ENCODE results near the gene SMARCAL1. TPM values are rescaled to one million over a fixed set of nuclear protein-coding genes. Genes with fewer than 3 reads are reported as not detected.

Gene SMARCAL1
- total and polyA plus RNA-seq, 8 donors: 5.8 to 152 (median 18.3) TPM

DNA sequence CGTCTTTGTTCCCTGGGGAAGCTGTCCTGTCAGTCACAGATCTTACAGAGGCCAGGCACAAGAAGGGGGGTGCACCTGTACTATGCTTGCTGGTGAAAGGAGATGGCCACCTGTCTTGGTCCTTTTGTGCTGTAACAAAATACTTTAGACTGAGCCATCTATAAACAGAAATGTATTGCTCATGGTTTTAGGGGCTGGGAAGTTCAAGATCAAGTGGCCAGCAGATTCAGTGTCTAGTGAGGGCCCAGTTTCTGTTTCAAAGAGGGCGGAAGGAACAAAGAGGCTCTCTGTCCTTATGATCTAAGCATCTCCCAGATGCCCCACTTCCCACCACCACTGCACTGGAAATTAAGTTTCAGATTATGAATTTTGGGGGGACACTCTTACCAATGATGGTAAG, 50.9 kb downstream of the SMARCAL1 start:
- Histone ChIP-seq H3K4me1 (no peaks in the 10 kb centered on the region), H3K4me3 (no peak overlapping the region), H3K27ac (no peak overlapping the region), H3K36me3 (peaks cover 0 to 63% (median 46%) of the 10 kb centered on the region in 4 donors), H3K9me3 (no peaks in the 10 kb centered on the region), H3K27me3 (no peaks in the 10 kb centered on the region)
- intact Hi-C loops (cut with DNase I; ENCODE audit: low total_unique reads): no loop called here
- TF ChIP-seq EP300 (IDR thresholded peaks at IDR 0.05): no peak
- TF ChIP-seq POLR2A (IDR thresholded peaks at IDR 0.05): no peak
- TF ChIP-seq, protein P1, sequence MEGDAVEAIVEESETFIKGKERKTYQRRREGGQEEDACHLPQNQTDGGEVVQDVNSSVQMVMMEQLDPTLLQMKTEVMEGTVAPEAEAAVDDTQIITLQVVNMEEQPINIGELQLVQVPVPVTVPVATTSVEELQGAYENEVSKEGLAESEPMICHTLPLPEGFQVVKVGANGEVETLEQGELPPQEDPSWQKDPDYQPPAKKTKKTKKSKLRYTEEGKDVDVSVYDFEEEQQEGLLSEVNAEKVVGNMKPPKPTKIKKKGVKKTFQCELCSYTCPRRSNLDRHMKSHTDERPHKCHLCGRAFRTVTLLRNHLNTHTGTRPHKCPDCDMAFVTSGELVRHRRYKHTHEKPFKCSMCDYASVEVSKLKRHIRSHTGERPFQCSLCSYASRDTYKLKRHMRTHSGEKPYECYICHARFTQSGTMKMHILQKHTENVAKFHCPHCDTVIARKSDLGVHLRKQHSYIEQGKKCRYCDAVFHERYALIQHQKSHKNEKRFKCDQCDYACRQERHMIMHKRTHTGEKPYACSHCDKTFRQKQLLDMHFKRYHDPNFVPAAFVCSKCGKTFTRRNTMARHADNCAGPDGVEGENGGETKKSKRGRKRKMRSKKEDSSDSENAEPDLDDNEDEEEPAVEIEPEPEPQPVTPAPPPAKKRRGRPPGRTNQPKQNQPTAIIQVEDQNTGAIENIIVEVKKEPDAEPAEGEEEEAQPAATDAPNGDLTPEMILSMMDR (IDR thresholded peaks at IDR 0.05): no peak
- no peak for TF ChIP-seq POLR2AphosphoS5 (IDR thresholded peaks at IDR 0.05)
- WGBS, 5 donors: 90 to 98% (median 97%) methylated on average over 2 of the region's 2 CpGs
- DNase-seq: no peak

DNA sequence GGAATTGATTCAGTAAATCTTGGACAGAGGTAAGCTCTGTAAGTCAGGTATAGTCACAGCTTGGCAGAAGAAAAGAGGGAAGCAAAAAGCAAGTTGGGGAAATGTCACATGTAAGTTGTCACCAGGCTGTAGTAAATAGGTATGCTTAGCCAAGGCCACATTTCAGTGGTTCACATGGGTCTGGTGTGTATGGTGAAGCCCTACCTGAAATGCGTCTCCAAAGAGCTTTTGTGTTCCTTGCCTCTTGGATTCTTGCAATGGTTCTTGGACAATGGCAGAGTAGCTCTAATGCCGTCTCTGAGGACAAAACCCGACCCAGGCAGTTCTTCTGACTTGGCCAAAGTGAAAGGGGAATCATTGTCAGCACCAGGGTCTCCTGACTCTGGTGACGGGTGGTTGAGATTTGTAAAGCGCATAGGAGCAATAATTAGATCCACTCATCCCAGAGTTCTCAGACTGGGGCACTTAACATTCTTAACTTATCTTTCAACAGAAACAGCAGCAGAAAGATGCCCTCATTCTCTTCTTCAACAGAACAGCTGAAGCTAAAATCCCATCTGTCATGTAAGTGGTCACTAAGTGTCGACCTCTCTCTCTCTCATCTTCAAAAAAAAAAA, 51.9 kb downstream of the SMARCAL1 start:
- WGBS, 5 donors: 89 to 95% (median 94%) methylated on average over 6 of the region's 6 CpGs

DNA sequence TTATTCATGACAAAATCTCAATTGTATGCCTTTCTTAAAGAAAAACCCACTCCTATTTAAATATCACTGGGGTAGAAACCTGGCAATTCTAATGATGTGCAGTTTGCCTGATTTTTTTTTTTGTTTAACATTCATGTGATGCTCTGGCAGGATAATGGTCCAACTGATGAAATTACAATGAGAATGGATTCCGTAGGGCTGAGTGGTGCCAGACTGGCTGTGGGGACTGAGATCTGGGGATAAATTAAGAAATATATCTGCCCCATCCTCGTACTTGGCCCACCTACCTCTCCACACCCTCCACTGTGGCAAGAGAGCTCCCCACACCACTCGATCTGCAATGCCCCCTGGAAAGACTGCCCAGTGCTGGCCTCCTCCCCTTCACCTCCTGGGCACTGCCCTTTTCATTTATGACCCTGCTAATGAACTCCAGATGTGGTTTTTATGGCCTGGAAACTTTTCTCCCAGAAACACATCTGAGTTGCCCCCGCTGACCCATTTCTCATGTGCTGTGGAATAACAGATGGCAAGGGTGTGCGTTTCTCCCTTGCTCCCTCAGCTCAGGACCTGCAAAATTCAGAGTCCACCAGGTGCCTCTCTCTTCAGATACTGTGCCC, 53.4 kb downstream of the SMARCAL1 start:
- no peak for TF ChIP-seq POLR2A (IDR thresholded peaks at IDR 0.05)
- H3K4me1 ChIP-seq: no peaks in the 10 kb centered on the region
- peaks cover 0 to 87% (median 68%) of the 10 kb centered on the region in 4 donors for H3K36me3 ChIP-seq
- WGBS, 5 donors: 85 to 94% (median 92%) methylated on average over 5 of the region's 5 CpGs
- no peaks in the 10 kb centered on the region for H3K27me3 ChIP-seq
- H3K9me3 ChIP-seq: no peaks in the 10 kb centered on the region
- DNase-seq: no peak
- H3K4me3 ChIP-seq: no peak overlapping the region
- no peak overlapping the region for H3K27ac ChIP-seq
- intact Hi-C loops (cut with DNase I; ENCODE audit: low total_unique reads): no loop called here

More for the DNA sequence above, 51.9 kb downstream of the SMARCAL1 start:
- H3K27ac ChIP-seq: no peak overlapping the region
- no peaks in the 10 kb centered on the region for H3K27me3 ChIP-seq
- peaks cover 0 to 74% (median 55%) of the 10 kb centered on the region in 4 donors for H3K36me3 ChIP-seq
- no peak for DNase-seq
- H3K4me1 ChIP-seq: no peaks in the 10 kb centered on the region
- no peaks in the 10 kb centered on the region for H3K9me3 ChIP-seq
- TF ChIP-seq POLR2AphosphoS5 (IDR thresholded peaks at IDR 0.05): no peak
- no peak for TF ChIP-seq POLR2A (IDR thresholded peaks at IDR 0.05)
- TF ChIP-seq EP300 (IDR thresholded peaks at IDR 0.05): no peak
- TF ChIP-seq, protein P1 (IDR thresholded peaks at IDR 0.05): no peak
- H3K4me3 ChIP-seq: no peak overlapping the region
- intact Hi-C loops (cut with DNase I; ENCODE audit: low total_unique reads): no loop called here

DNA sequence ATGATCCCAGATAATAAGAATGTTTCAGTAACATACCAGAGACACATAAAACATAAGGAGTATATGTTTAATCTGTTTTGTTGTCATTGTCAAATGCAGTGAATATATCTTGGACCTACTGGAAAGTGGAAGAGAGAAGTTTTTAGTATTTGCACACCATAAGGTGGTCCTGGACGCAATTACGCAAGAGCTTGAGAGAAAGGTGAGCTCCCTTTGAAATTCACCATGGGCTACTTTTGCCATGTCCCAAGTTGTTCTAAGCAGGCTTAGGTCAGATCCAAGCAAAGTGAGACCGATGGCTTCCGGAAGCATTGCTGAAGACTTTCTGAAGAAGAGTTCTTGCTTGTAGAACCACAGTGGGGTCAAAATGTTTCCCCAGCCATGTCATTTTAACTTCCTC, 55.6 kb downstream of the SMARCAL1 start:
- no peaks in the 10 kb centered on the region for H3K4me1 ChIP-seq
- DNase-seq: no peak
- intact Hi-C loops (cut with DNase I; ENCODE audit: low total_unique reads): no loop called here
- H3K4me3 ChIP-seq: no peak overlapping the region
- no peaks in the 10 kb centered on the region for H3K9me3 ChIP-seq
- TF ChIP-seq POLR2AphosphoS5 (IDR thresholded peaks at IDR 0.05) (no peak), POLR2A (IDR thresholded peaks at IDR 0.05) (no peak), EP300 (IDR thresholded peaks at IDR 0.05) (no peak)
- TF ChIP-seq, protein P1 (IDR thresholded peaks at IDR 0.05): no peak
- H3K27me3 ChIP-seq: no peaks in the 10 kb centered on the region
- peaks cover 0 to 91% (median 77%) of the 10 kb centered on the region in 4 donors for H3K36me3 ChIP-seq
- no peak overlapping the region for H3K27ac ChIP-seq
- 94 to 99% (median 96%) methylated on average over 4 of the region's 4 CpGs for WGBS, 5 donors

DNA sequence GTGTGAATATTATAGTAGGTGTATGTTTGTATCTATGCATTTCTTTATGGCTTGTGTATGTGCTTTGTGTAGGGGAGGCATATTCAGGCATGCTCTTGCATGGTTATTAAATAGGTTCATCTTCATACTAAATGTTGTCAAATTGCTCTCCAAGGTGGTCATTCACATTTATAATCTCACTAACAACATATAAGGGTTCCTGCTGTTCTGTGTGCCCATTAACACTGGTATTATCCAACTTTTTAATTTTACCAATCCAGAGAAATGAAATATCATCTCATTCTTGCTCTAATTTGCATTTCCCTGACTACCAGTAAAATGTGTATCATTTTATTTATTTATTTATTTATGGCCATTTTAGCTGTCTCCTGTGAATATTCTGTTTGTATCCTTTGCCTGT, 57.4 kb downstream of the SMARCAL1 start:
- TF ChIP-seq EP300 (IDR thresholded peaks at IDR 0.05) (no peak), POLR2A (IDR thresholded peaks at IDR 0.05) (no peak), POLR2AphosphoS5 (IDR thresholded peaks at IDR 0.05) (no peak)
- TF ChIP-seq, protein P1 (IDR thresholded peaks at IDR 0.05): no peak
- no peak overlapping the region for H3K4me3 ChIP-seq
- DNase-seq: no peak
- H3K36me3 ChIP-seq: peaks cover 0 to 77% (median 69%) of the 10 kb centered on the region in 4 donors
- no peaks in the 10 kb centered on the region for H3K4me1 ChIP-seq
- H3K27ac ChIP-seq: no peak overlapping the region
- intact Hi-C loops (cut with DNase I; ENCODE audit: low total_unique reads): no loop called here
- no peaks in the 10 kb centered on the region for H3K9me3 ChIP-seq
- no peaks in the 10 kb centered on the region for H3K27me3 ChIP-seq
